Measurements from ENCODE around the gene TMEM222. TPM values are rescaled to one million over a fixed set of nuclear protein-coding genes. Genes with fewer than 3 reads are reported as not detected.

TMEM222 gene
- total RNA-seq, 3 donors from 2014 or later, result 30.0 to 30.9 (median 30.8) TPM

- Histone ChIP-seq H3K9me3 (no peaks in the 10 kb centered on the region), H3K4me1 (ENCODE audit: low read depth) (peaks cover 7% of the 10 kb centered on the region), H3K4me3 (no peak overlapping the region), H3K36me3 (ENCODE audit: low read depth) (no peaks in the 10 kb centered on the region)
- ATAC-seq (no peak), DNase-seq (no peak)
- TF ChIP-seq CTCF (IDR thresholded peaks at IDR 0.05), result no peak
- intact Hi-C loops (cut with DNase I, micrococcal nuclease), result no loop called here
Measured at GRCh38 chr1:27364696-27365371, 42.9 kb downstream of the TMEM222 start.

GRCh38 chr1:27365372-27366112 is 43.6 kb downstream of the TMEM222 start:
- Histone ChIP-seq H3K4me3 (peak overlapping the region; percentile 22), H3K9me3 (no peaks in the 10 kb centered on the region), H3K4me1 (ENCODE audit: low read depth) (peaks cover 7% of the 10 kb centered on the region), H3K36me3 (ENCODE audit: low read depth) (no peaks in the 10 kb centered on the region)
- DNase-seq (peak; percentile 91 to 94 (median 93)), ATAC-seq (peak; percentile 80)
- intact Hi-C loops (cut with DNase I, micrococcal nuclease), result no loop called here
- no peak for TF ChIP-seq CTCF (IDR thresholded peaks at IDR 0.05)

GRCh38 chr1:27366113-27366410 is 44.1 kb downstream of the TMEM222 start:
- no peaks in the 10 kb centered on the region for H3K9me3 ChIP-seq
- peaks cover 7% of the 10 kb centered on the region for H3K4me1 ChIP-seq (ENCODE audit: low read depth)
- peak overlapping the region; percentile 22 for H3K4me3 ChIP-seq
- intact Hi-C loops (cut with DNase I, micrococcal nuclease), result no loop called here
- no peaks in the 10 kb centered on the region for H3K36me3 ChIP-seq (ENCODE audit: low read depth)
- TF ChIP-seq CTCF (IDR thresholded peaks at IDR 0.05), result no peak
- ATAC-seq, result peak; percentile 59
- peak; percentile 86 to 92 (median 90) for DNase-seq

GRCh38 chr1:27366411-27367159 is 44.6 kb downstream of the TMEM222 start, which contains the start of gene MAP3K6:
Gene MAP3K6 (minus strand): TSS chr1:27366961. CDS start chr1:27366597, 364 bp downstream.
- peak; percentile 82 for ATAC-seq
- Histone ChIP-seq H3K9me3 (no peaks in the 10 kb centered on the region), H3K4me1 (ENCODE audit: low read depth) (peaks cover 7% of the 10 kb centered on the region), H3K4me3 (peak within 1 kb of the TSS; percentile 22), H3K36me3 (ENCODE audit: low read depth) (no peaks in the 10 kb centered on the region)
- DNase-seq, result peak; percentile 89 to 93 (median 90)
- intact Hi-C loops (cut with DNase I, micrococcal nuclease), result no loop called here
- TF ChIP-seq CTCF (IDR thresholded peaks at IDR 0.05), result peak; percentile 46

GRCh38 chr1:27367160-27367650 is 45.2 kb downstream of the TMEM222 start:
- no peak for TF ChIP-seq CTCF (IDR thresholded peaks at IDR 0.05)
- H3K4me1 ChIP-seq (ENCODE audit: low read depth), result peaks cover 7% of the 10 kb centered on the region
- H3K4me3 ChIP-seq, result peak overlapping the region; percentile 22
- DNase-seq, result no peak
- H3K9me3 ChIP-seq, result no peaks in the 10 kb centered on the region
- intact Hi-C loops (cut with DNase I, micrococcal nuclease), result no loop called here
- ATAC-seq, result no peak
- no peaks in the 10 kb centered on the region for H3K36me3 ChIP-seq (ENCODE audit: low read depth)
